ENCODE results near the gene SLA2. TPM values are rescaled to one million over a fixed set of nuclear protein-coding genes. Genes with fewer than 3 reads are reported as not detected.

Gene SLA2
- total RNA-seq, 1 experiment from 2014 or later, result 0.13 TPM

DNA sequence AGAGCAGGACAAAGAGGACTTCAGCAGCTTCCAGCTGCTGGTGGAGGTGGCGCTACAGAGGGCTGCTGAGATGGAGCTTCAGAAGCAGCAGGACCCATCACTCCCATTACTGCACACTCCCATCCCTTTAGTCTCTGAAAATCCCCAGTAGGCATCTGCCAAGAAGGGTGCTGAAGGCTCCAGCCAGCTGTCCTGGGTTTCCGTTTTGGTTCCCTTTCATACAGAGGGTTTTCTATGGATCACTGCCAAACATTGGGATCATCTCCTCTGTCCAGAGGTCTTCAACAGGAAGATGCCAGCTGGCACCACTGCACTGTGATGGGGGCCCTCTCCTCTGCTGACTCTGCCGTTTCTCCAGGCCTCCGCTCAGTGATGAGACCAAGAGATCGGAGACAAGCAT is 54.7 kb downstream of the SLA2 start:
- intact Hi-C loops (cut with micrococcal nuclease; ENCODE audit: unreplicated experiment), result no loop called here
- H3K27me3 ChIP-seq (ENCODE audit: control insufficient read depth, insufficient read depth, low read length), result no peaks in the 10 kb centered on the region
- in situ Hi-C loops (cut with HindIII; ENCODE audit: low pct_unique_long_range_greater_than_20kb, low sequenced_read_pairs), result no loop called here

DNA sequence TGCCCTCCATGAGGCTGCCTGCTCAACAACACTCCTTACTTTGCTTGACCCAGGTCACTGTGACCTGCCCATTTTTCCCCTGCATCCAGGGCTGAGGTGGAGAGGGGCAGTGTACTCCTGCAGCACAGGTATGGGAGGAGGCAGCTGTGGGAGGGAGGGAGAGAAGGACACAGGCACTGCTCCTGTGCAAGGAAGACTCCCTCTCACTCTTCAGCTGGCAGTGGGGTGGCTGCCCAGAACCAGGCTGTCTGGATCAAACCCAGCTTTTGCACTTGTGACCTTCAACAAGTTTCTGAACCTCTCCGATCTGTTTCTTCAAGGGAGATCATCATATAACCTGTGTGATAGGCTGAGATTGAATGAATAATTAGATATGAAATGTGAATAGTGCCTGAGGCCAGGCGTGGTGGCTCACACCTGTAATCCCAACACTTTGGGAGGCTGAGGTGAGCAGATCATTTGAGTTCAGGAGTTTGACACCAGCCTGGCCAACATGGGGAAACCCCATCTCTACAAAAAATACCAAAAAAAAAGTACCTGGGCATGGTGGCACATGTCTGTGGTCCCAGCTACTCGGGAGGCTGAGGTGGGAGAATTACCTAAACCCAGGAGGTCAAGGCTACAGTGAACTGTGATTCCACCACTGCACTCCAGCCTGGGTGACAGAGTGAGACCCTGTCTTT is 58.5 kb downstream of the SLA2 start:
- Histone ChIP-seq H3K36me3 (ENCODE audit: control insufficient read depth, insufficient read depth, low read length) (no peaks in the 10 kb centered on the region), H3K4me3 (ENCODE audit: low read depth in 2 of 2, low read length in 2 of 2) (no peak overlapping the region), H3K4me1 (ENCODE audit: control insufficient read depth, insufficient read depth, low read length) (peaks cover 5% of the 10 kb centered on the region; the same call in 1 of the 2 replicates), H3K27ac (ENCODE audit: low read length) (no peak overlapping the region), H3K9me3 (ENCODE audit: control insufficient read depth, insufficient read depth, low read depth, low read length) (no peaks in the 10 kb centered on the region), H3K27me3 (ENCODE audit: control insufficient read depth, insufficient read depth, low read length) (no peaks in the 10 kb centered on the region)
- in situ Hi-C loops (cut with HindIII; ENCODE audit: low pct_unique_long_range_greater_than_20kb, low sequenced_read_pairs) (no loop called here), intact Hi-C loops (cut with micrococcal nuclease; ENCODE audit: unreplicated experiment) (no loop called here)
- ChIA-PET CTCF (interaction anchor here (0.6 to 0.7 kb wide), 2 partner anchors 15 to 175 kb away, joined by 4 to 5 read pairs; no protein-coding TSS in a partner anchor), POLR2A (no interaction called here)
- BruUV-seq (replicated peaks), result no TSS peak
- ATAC-seq, result no peak
- DNase-seq (ENCODE audit: low read depth, low spot score), result no peak
- TF ChIP-seq POLR2AphosphoS5 (IDR thresholded peaks at IDR 0.05; ENCODE audit: low read depth, low read length), result no peak
- no peak for TF ChIP-seq TCF7L2 (IDR thresholded peaks at IDR 0.05; ENCODE audit: low read depth, low read length)
- TF ChIP-seq, protein P1, sequence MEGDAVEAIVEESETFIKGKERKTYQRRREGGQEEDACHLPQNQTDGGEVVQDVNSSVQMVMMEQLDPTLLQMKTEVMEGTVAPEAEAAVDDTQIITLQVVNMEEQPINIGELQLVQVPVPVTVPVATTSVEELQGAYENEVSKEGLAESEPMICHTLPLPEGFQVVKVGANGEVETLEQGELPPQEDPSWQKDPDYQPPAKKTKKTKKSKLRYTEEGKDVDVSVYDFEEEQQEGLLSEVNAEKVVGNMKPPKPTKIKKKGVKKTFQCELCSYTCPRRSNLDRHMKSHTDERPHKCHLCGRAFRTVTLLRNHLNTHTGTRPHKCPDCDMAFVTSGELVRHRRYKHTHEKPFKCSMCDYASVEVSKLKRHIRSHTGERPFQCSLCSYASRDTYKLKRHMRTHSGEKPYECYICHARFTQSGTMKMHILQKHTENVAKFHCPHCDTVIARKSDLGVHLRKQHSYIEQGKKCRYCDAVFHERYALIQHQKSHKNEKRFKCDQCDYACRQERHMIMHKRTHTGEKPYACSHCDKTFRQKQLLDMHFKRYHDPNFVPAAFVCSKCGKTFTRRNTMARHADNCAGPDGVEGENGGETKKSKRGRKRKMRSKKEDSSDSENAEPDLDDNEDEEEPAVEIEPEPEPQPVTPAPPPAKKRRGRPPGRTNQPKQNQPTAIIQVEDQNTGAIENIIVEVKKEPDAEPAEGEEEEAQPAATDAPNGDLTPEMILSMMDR (IDR thresholded peaks at IDR 0.05), result no peak
- TF ChIP-seq SIN3A (IDR thresholded peaks at IDR 0.05; ENCODE audit: borderline replicate concordance, insufficient read depth, low read depth, low read length), result no peak
- TF ChIP-seq, protein P2, sequence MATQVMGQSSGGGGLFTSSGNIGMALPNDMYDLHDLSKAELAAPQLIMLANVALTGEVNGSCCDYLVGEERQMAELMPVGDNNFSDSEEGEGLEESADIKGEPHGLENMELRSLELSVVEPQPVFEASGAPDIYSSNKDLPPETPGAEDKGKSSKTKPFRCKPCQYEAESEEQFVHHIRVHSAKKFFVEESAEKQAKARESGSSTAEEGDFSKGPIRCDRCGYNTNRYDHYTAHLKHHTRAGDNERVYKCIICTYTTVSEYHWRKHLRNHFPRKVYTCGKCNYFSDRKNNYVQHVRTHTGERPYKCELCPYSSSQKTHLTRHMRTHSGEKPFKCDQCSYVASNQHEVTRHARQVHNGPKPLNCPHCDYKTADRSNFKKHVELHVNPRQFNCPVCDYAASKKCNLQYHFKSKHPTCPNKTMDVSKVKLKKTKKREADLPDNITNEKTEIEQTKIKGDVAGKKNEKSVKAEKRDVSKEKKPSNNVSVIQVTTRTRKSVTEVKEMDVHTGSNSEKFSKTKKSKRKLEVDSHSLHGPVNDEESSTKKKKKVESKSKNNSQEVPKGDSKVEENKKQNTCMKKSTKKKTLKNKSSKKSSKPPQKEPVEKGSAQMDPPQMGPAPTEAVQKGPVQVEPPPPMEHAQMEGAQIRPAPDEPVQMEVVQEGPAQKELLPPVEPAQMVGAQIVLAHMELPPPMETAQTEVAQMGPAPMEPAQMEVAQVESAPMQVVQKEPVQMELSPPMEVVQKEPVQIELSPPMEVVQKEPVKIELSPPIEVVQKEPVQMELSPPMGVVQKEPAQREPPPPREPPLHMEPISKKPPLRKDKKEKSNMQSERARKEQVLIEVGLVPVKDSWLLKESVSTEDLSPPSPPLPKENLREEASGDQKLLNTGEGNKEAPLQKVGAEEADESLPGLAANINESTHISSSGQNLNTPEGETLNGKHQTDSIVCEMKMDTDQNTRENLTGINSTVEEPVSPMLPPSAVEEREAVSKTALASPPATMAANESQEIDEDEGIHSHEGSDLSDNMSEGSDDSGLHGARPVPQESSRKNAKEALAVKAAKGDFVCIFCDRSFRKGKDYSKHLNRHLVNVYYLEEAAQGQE (IDR thresholded peaks at IDR 0.05; ENCODE audit: insufficient read depth in 1 of 2, low read depth in 2 of 2, low read length in 1 of 2), result no peak

More for the DNA sequence above, 54.7 kb downstream of the SLA2 start:
- H3K9me3 ChIP-seq (ENCODE audit: control insufficient read depth, insufficient read depth, low read depth, low read length), result no peaks in the 10 kb centered on the region
- DNase-seq (ENCODE audit: low read depth, low spot score) (no peak), ATAC-seq (no peak)
- BruUV-seq (replicated peaks), result no TSS peak
- TF ChIP-seq TCF7L2 (IDR thresholded peaks at IDR 0.05; ENCODE audit: low read depth, low read length), result no peak
- TF ChIP-seq, protein P2 (IDR thresholded peaks at IDR 0.05; ENCODE audit: insufficient read depth in 1 of 2, low read depth in 2 of 2, low read length in 1 of 2), result no peak
- no peak for TF ChIP-seq POLR2AphosphoS5 (IDR thresholded peaks at IDR 0.05; ENCODE audit: low read depth, low read length)
- no peak for TF ChIP-seq SIN3A (IDR thresholded peaks at IDR 0.05; ENCODE audit: borderline replicate concordance, insufficient read depth, low read depth, low read length)
- TF ChIP-seq, protein P1 (IDR thresholded peaks at IDR 0.05), result no peak
- H3K36me3 ChIP-seq (ENCODE audit: control insufficient read depth, insufficient read depth, low read length), result no peaks in the 10 kb centered on the region
- CTCF ChIA-PET, result interaction anchor here (0.8 kb wide), 1 partner anchor 31 kb away, joined by 3 read pairs; no protein-coding TSS in a partner anchor
- POLR2A ChIA-PET, result no interaction called here
- no peaks in the 10 kb centered on the region for H3K4me1 ChIP-seq (ENCODE audit: control insufficient read depth, insufficient read depth, low read length)
- H3K4me3 ChIP-seq (ENCODE audit: low read depth in 2 of 2, low read length in 2 of 2), result no peak overlapping the region
- no peak overlapping the region for H3K27ac ChIP-seq (ENCODE audit: low read length)
